Hepatocyte (in vitro differentiated cells): ENCODE measurements around the gene TBC1D13. TPM values are rescaled to one million over a fixed set of nuclear protein-coding genes. Genes with fewer than 3 reads are reported as not detected.
A peak's percentile ranks its signal among the peaks of the same experiment; 100 is the strongest.

ENCODE experiments used
- DNase-seq: peaks from one replicate; pipeline ENCODE4 v3.0.0-alpha.2; 2016; ENCODE audit warnings: low spot score
- H2AFZ ChIP-seq: fragments of 200-600 bp; sonication (generic); 2 replicates; pipeline ENCODE4 v1.6.0; 2016; ENCODE audit warnings: antibody characterized with exemption, mild to moderate bottlenecking
- H3K27ac ChIP-seq: fragments of 200-600 bp; sonication (generic); 2 replicates; pipeline ENCODE4 v1.5.1; 2016; ENCODE audit warnings: mild to moderate bottlenecking
- H3K27me3 ChIP-seq: fragments of 200-600 bp; sonication (generic); 2 replicates; pipeline ENCODE4 v1.6.1; 2016
- H3K36me3 ChIP-seq: fragments of 200-600 bp; sonication (generic); replicated peaks from 2 replicates; pipeline ENCODE4 v1.5.1; 2016; ENCODE audit warnings: low read depth; ENCODE audit not compliant: insufficient read depth
- H3K4me1 ChIP-seq: fragments of 200-600 bp; sonication (generic); 2 replicates; pipeline ENCODE4 v1.5.1; 2016; ENCODE audit warnings: mild to moderate bottlenecking, moderate library complexity; ENCODE audit not compliant: insufficient read depth
- H3K4me2 ChIP-seq: fragments of 200-600 bp; sonication (generic); 2 replicates; pipeline ENCODE4 v1.6.0; 2016
- H3K4me3 ChIP-seq: fragments of 200-600 bp; sonication (generic); 2 replicates; pipeline ENCODE4 v1.5.1; 2016; ENCODE audit warnings: mild to moderate bottlenecking
- H3K79me2 ChIP-seq: fragments of 200-600 bp; sonication (generic); 2 replicates; pipeline ENCODE4 v1.6.0; 2017; ENCODE audit warnings: mild to moderate bottlenecking
- H3K9me2 ChIP-seq: fragments of 200-600 bp; sonication (generic); replicated peaks from 2 replicates; pipeline ENCODE4 v1.6.0; 2017; ENCODE audit warnings: mild to moderate bottlenecking; ENCODE audit not compliant: insufficient read depth
- H3K9me3 ChIP-seq: fragments of 200-600 bp; sonication (generic); 2 replicates; pipeline ENCODE4 v1.5.1; 2016; ENCODE audit warnings: low read depth, mild to moderate bottlenecking
- H4K20me1 ChIP-seq: fragments of 200-600 bp; sonication (generic); 2 replicates; pipeline ENCODE4 v1.6.0; 2016; ENCODE audit warnings: mild to moderate bottlenecking; ENCODE audit not compliant: insufficient read depth, poor library complexity, severe bottlenecking
- EZH2 ChIP-seq: fragments of 200-600 bp; sonication (generic); IDR thresholded peaks from 2 replicates; pipeline ENCODE4 v1.6.1; 2016; ENCODE audit warnings: antibody characterized with exemption, mild to moderate bottlenecking, borderline replicate concordance
- EZH2phosphoT487 ChIP-seq: fragments of 200-600 bp; sonication (generic); IDR thresholded peaks from one replicate; pipeline ENCODE4 v1.6.1; 2018; ENCODE audit warnings: antibody characterized with exemption, mild to moderate bottlenecking, low read depth, moderate library complexity; ENCODE audit not compliant: unreplicated experiment, severe bottlenecking
- WGBS: methylation state at CpG from one replicate; pipeline ENCODE4 v1.1.6; 2016; ENCODE audit warnings: low lambda C conversion rate; ENCODE audit errors: missing lambda C conversion rate; 5-methylcytosine and 5-hydroxymethylcytosine counted together
- polyA plus RNA-seq: library from polyadenylated mRNA; unstranded; fragments of >200 nt; fragmentation: Nextera tagmentation; extraction: Ambion mirVana; gene quantifications from 2 replicates; pipeline ENCODE4 v1.2.1, GENCODE V29; 2016
- total RNA-seq: library from RNA; depleted of rRNA; stranded (reverse); fragments of >200 nt; gene quantifications from 2 replicates; pipeline ENCODE4 v1.2.3, GENCODE V29; 2014
- TF ChIP-seq, protein P1 (sequence below): fragments of 200-600 bp; sonication (generic); IDR thresholded peaks from 2 replicates; pipeline ENCODE4 v1.5.1; 2016; ENCODE audit warnings: antibody characterized with exemption, mild to moderate bottlenecking; ENCODE audit not compliant: poor library complexity

The TBC1D13 gene
- total and polyA plus RNA-seq, 2 experiments from 2014 or later = 21.4 to 25.2 TPM

DNA sequence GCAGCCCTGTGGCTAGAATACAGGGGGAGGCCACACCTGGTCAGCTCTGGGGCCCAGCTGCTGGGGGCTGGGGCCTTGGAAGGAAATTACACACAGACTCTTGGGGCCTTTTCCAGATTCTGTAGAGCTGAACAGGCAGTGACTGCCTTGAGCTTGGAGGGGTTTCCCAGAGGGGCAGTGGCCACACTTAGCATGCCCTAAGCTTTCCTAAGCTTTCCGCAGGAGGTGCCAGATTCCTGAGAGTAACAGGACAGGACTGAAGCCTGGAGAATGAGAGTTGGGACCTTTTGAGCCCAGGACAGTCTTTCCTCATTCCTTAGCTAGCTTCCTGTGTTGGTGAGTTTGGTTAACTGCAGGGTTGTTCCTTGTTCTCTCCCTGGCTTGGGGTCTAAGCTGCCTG, 1.4 kb downstream of the TBC1D13 start:
- Histone ChIP-seq H3K4me2 (peak overlapping the region; percentile 76), H2AFZ (no peak overlapping the region)
- 93% methylated on average over 1 of the region's 1 CpG for WGBS

DNA sequence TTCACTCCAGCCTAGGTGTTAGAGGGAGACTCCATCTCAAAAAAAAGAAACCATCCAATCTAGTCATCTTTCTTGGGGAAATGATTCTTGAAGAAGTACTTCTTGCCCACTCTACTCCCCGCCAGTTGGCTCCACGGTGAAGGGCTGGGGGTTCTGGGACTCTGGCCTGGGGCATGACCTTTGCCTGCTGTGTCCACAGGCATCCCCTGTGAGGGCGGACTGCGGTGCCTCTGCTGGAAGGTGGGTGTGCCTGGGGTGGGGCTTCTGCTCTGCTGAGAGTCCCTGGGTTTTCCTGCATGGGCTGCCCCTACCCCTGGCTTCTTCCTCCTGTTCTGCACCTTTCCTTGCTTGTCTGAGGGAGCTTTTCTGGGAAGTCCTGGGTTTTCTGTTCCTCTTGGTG, 3.5 kb downstream of the TBC1D13 start:
- H3K27ac ChIP-seq = no peak overlapping the region
- H2AFZ ChIP-seq = no peak overlapping the region
- H3K9me2 ChIP-seq = no peaks in the 10 kb centered on the region
- H3K27me3 ChIP-seq = no peaks in the 10 kb centered on the region
- 93% methylated on average over 4 of the region's 4 CpGs for WGBS
- H3K9me3 ChIP-seq = no peaks in the 10 kb centered on the region
- no peak overlapping the region for H3K4me3 ChIP-seq
- no peaks in the 10 kb centered on the region for H3K36me3 ChIP-seq
- peaks cover 24% of the 10 kb centered on the region for H3K79me2 ChIP-seq
- H3K4me1 ChIP-seq = peaks cover 12% of the 10 kb centered on the region
- H4K20me1 ChIP-seq = no peaks in the 10 kb centered on the region
- TF ChIP-seq EZH2phosphoT487 (no peak), EZH2 (no peak)
- TF ChIP-seq, protein P1, sequence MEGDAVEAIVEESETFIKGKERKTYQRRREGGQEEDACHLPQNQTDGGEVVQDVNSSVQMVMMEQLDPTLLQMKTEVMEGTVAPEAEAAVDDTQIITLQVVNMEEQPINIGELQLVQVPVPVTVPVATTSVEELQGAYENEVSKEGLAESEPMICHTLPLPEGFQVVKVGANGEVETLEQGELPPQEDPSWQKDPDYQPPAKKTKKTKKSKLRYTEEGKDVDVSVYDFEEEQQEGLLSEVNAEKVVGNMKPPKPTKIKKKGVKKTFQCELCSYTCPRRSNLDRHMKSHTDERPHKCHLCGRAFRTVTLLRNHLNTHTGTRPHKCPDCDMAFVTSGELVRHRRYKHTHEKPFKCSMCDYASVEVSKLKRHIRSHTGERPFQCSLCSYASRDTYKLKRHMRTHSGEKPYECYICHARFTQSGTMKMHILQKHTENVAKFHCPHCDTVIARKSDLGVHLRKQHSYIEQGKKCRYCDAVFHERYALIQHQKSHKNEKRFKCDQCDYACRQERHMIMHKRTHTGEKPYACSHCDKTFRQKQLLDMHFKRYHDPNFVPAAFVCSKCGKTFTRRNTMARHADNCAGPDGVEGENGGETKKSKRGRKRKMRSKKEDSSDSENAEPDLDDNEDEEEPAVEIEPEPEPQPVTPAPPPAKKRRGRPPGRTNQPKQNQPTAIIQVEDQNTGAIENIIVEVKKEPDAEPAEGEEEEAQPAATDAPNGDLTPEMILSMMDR = no peak
- no peak overlapping the region for H3K4me2 ChIP-seq
- DNase-seq = no peak

More for the DNA sequence above, 1.4 kb downstream of the TBC1D13 start:
- no peaks in the 10 kb centered on the region for H3K27me3 ChIP-seq
- peak overlapping the region; percentile 71 for H3K27ac ChIP-seq
- no peak for DNase-seq
- H3K4me3 ChIP-seq = no peak overlapping the region
- H4K20me1 ChIP-seq = no peaks in the 10 kb centered on the region
- no peaks in the 10 kb centered on the region for H3K9me3 ChIP-seq
- H3K9me2 ChIP-seq = no peaks in the 10 kb centered on the region
- no peaks in the 10 kb centered on the region for H3K36me3 ChIP-seq
- H3K79me2 ChIP-seq = peaks cover 24% of the 10 kb centered on the region
- peaks cover 12% of the 10 kb centered on the region for H3K4me1 ChIP-seq
- TF ChIP-seq EZH2phosphoT487 (no peak), EZH2 (no peak)
- TF ChIP-seq, protein P1 = no peak

DNA sequence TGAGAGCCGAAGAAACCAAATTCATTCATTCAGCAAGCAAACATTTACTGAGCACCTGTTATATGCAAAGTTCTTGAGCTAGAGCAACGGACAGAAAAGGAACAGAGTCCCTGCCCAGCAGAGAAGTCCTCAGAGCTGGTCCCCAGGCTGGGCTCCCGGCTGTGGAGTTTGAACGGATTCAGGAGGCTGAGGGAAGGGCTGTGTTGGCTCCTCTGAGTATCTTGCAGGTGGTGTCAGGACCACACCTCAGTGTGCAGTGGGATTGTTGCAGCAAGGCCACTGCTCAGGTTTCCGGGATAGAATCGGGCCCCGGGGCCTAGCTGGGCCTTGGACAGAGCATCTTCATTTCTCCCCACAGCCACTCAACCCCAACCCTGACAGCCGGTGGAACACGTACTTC, 5.1 kb downstream of the TBC1D13 start:
- TF ChIP-seq, protein P1 = no peak
- TF ChIP-seq EZH2phosphoT487 (no peak), EZH2 (no peak)
- no peaks in the 10 kb centered on the region for H3K36me3 ChIP-seq
- no peak overlapping the region for H3K27ac ChIP-seq

More for the DNA sequence above, 5.1 kb downstream of the TBC1D13 start:
- WGBS = 82% methylated on average over 8 of the region's 9 CpGs
- H2AFZ ChIP-seq = no peak overlapping the region
- H3K9me3 ChIP-seq = no peaks in the 10 kb centered on the region
- no peak for DNase-seq
- no peaks in the 10 kb centered on the region for H4K20me1 ChIP-seq
- H3K79me2 ChIP-seq = peaks cover 24% of the 10 kb centered on the region
- peaks cover 9% of the 10 kb centered on the region for H3K4me1 ChIP-seq
- H3K4me2 ChIP-seq = no peak overlapping the region
- H3K4me3 ChIP-seq = no peak overlapping the region
- H3K27me3 ChIP-seq = no peaks in the 10 kb centered on the region
- H3K9me2 ChIP-seq = no peaks in the 10 kb centered on the region
